Upper lobe of right lung (tissue), 1 donor: Measurements from ENCODE around the gene FAM177B. TPM values are rescaled to one million over a fixed set of nuclear protein-coding genes. Genes with fewer than 3 reads are reported as not detected.
A peak's percentile ranks its signal among the peaks of the same experiment; 100 is the strongest.
"Not testable (repeated sequence)": the region's sequence is repeated elsewhere in the genome, so short reads cannot be mapped to it uniquely, and the experiment has no call there.

Experiments
- ATAC-seq: fragments of 200-7000 bp; cut with Tn5 transposase; one replicate; pipeline ENCODE4 v1.9.1; 2020; ENCODE audit warnings: mild to moderate bottlenecking, moderate library complexity
- DNase-seq: peaks from one replicate; pipeline ENCODE4 v3.0.0-alpha.2; 2020
- H3K27ac ChIP-seq: fragments of 200-600 bp; one replicate; pipeline ENCODE4 v1.8.0; 2022
- H3K27me3 ChIP-seq: fragments of 200-600 bp; one replicate; pipeline ENCODE4 v1.8.0; 2022; ENCODE audit warnings: mild to moderate bottlenecking
- H3K36me3 ChIP-seq: fragments of 200-600 bp; one replicate; pipeline ENCODE4 v1.8.0; 2022
- H3K4me1 ChIP-seq: fragments of 200-600 bp; one replicate; pipeline ENCODE4 v1.8.0; 2022
- H3K4me3 ChIP-seq: fragments of 200-600 bp; one replicate; pipeline ENCODE4 v1.8.0; 2022; ENCODE audit warnings: mild to moderate bottlenecking
- H3K9me3 ChIP-seq: fragments of 200-600 bp; one replicate; pipeline ENCODE4 v1.8.0; 2022
- intact Hi-C: fragments of 100-400 bp; cut with DNase I; formaldehyde crosslinking; loops from one replicate; pipeline ENCODE4 v1.11.0; 2022
- total RNA-seq: library from RNA; stranded (reverse); fragmentation: NEBNext Ultra II Directional; extraction: Animal tissue kit (Norgen Biotek cat#: 25700); gene quantifications from one replicate; pipeline ENCODE4 v1.2.1, GENCODE V29; 2021
- TF ChIP-seq, protein P1 (sequence below): fragments of 200-600 bp; IDR thresholded peaks from one replicate; pipeline ENCODE4 v1.8.0; 2022; ENCODE audit warnings: antibody characterized with exemption
- donor health status: DM: no; HTN: yes; CAD: no; lungs with severe emphysema.

The FAM177B gene
- total RNA-seq, 1 donor from 2014 or later = 0.20 TPM

- no peak overlapping the region for H3K27ac ChIP-seq
- H3K36me3 ChIP-seq = peaks cover 82% of the 10 kb centered on the region
- peak; percentile 57 for ATAC-seq
- no peaks in the 10 kb centered on the region for H3K9me3 ChIP-seq
- H3K4me3 ChIP-seq = no peak overlapping the region
- no peaks in the 10 kb centered on the region for H3K27me3 ChIP-seq
- DNase-seq = no peak
- no peaks in the 10 kb centered on the region for H3K4me1 ChIP-seq
- TF ChIP-seq, protein P1, sequence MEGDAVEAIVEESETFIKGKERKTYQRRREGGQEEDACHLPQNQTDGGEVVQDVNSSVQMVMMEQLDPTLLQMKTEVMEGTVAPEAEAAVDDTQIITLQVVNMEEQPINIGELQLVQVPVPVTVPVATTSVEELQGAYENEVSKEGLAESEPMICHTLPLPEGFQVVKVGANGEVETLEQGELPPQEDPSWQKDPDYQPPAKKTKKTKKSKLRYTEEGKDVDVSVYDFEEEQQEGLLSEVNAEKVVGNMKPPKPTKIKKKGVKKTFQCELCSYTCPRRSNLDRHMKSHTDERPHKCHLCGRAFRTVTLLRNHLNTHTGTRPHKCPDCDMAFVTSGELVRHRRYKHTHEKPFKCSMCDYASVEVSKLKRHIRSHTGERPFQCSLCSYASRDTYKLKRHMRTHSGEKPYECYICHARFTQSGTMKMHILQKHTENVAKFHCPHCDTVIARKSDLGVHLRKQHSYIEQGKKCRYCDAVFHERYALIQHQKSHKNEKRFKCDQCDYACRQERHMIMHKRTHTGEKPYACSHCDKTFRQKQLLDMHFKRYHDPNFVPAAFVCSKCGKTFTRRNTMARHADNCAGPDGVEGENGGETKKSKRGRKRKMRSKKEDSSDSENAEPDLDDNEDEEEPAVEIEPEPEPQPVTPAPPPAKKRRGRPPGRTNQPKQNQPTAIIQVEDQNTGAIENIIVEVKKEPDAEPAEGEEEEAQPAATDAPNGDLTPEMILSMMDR = no peak
- intact Hi-C loops = no loop called here
These were observed 4.5 kb upstream of the FAM177B start for GRCh38 chr1:222732216-222733159.

GRCh38 chr1:222734740-222735139 is 2.3 kb upstream of the FAM177B start:
- DNase-seq (no peak), ATAC-seq (no peak)
- Histone ChIP-seq H3K4me1 (no peaks in the 10 kb centered on the region), H3K4me3 (no peak overlapping the region), H3K36me3 (peaks cover 60% of the 10 kb centered on the region), H3K9me3 (no peaks in the 10 kb centered on the region), H3K27me3 (no peaks in the 10 kb centered on the region), H3K27ac (no peak overlapping the region)
- intact Hi-C loops = no loop called here
- TF ChIP-seq, protein P1 = no peak

DNA sequence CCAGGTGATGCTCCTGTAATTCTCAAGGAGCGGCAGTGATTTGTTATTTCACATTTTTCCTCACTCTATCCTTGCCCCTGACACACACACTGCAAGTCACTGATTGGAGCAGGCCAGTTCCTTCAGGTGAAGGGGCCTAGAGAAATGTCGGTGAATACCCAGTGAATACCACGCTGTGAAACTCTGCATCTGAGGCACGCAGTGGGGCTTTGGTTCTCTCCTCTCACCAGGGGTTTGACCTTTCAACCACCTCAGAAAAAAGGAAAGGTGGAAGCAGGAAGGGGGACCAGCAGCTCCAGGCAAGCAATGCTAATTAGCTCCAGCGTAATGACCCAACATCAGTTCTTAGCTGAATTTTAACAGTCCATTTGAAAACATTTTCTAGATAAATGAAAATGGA is 532 bp upstream of the FAM177B start:
- intact Hi-C loops = no loop called here
- Histone ChIP-seq H3K27ac (no peak overlapping the region), H3K4me1 (no peaks in the 10 kb centered on the region), H3K27me3 (no peaks in the 10 kb centered on the region), H3K9me3 (no peaks in the 10 kb centered on the region), H3K36me3 (peaks cover 43% of the 10 kb centered on the region), H3K4me3 (no peak overlapping the region)
- no peak for ATAC-seq
- no peak for DNase-seq
- TF ChIP-seq, protein P1 = no peak

DNA sequence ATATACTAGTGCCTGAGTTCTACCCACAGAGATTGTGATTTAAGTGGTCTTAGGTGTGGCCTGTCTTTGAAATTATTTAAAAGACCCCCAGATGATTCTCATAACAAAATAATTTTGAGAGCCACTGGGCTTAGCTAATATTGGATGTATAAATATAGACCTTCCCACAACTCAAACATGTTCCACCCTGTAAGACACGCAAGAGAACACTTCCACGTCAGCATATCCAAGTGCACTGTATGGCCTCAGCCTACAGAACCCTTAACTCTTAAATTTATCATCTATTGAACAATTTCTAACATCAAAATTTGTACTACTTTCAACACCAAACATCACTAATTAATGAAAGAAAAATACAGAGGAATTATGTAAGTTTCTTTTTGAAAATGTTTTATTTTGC is 2.5 kb downstream of the FAM177B start:
- Histone ChIP-seq H3K9me3 (no peaks in the 10 kb centered on the region), H3K4me3 (no peak overlapping the region), H3K27ac (no peak overlapping the region), H3K27me3 (no peaks in the 10 kb centered on the region), H3K4me1 (no peaks in the 10 kb centered on the region), H3K36me3 (peaks cover 13% of the 10 kb centered on the region)
- ATAC-seq (no peak), DNase-seq (no peak)
- intact Hi-C loops = no loop called here
- TF ChIP-seq, protein P1 = no peak

DNA sequence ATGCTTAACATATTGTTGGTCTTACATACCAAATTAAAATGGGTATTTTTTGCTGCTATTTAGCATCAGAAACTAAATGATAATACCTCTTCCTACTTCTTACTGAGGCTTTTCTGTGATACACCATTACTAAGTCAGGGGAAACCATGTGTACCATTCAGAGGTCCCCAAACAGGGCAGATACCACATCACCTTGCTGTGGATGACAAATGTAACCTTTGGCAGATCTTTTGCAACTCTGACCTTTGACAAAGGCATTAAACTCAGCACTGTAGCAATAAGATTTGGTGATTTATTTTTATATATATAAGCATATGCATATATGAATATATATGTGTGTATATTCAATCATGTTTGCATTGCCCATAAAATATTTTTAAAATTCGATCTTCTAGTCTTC is 2.9 kb downstream of the FAM177B start:
- intact Hi-C loops = loop anchor here (5.0 kb wide), 1 partner anchor 342 kb away; no protein-coding TSS in a partner anchor
- TF ChIP-seq, protein P1 = no peak

DNA sequence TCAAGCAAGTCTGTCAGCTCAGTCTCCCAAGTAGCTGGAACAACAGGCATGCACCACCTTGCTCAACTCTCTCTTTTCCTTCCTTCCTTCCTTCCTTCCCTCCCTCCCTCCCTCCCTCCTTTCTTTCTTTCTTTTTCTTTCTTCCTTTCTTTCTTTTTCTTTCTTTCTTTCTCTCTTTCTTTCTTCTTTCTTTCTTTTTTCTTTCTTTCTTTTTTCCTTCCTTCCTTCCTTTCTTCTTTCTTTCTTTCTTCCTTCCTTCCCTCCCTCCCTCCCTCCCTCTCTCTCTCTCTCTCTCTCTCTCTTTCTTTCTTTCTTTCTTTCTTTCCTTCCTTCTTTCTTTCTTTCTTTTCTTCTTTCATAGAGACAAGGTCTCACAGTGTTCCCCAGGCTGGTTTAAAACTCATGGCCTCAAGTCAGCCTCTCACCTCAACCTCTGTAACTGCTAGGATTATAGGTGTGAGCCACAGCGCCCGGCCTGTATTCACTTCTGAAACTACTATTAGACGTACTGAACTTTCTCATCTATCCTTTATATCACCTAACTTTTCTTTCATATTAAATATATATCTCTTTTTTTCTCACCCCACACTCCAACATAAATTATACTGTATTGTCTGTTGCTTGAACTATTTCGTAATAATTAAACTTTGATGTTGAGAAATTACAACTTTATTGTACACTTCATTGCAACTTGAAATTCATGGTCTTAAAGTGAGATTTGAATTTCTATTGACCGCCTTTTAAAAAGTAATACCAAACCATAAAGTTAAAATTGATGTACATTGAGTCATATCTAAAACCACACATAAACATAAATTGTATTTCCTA is 4.8 kb downstream of the FAM177B start:
- not testable (repeated sequence) for DNase-seq, H3K9me3 ChIP-seq, H3K27me3 ChIP-seq, ATAC-seq, H3K4me1 ChIP-seq, H3K36me3 ChIP-seq, H3K27ac ChIP-seq, H3K4me3 ChIP-seq
- intact Hi-C loops = loop anchor here (5.0 kb wide), 1 partner anchor 340 kb away; no protein-coding TSS in a partner anchor

More for the DNA sequence above, 2.9 kb downstream of the FAM177B start:
- ATAC-seq = no peak
- Histone ChIP-seq H3K4me1 (no peaks in the 10 kb centered on the region), H3K9me3 (no peaks in the 10 kb centered on the region), H3K27me3 (no peaks in the 10 kb centered on the region), H3K4me3 (no peak overlapping the region), H3K27ac (no peak overlapping the region), H3K36me3 (peaks cover 8% of the 10 kb centered on the region)
- DNase-seq = no peak
